ENCODE results near the gene RGS7.

GRCh38 chr1:241140670-241141069 is 216.3 kb downstream of the RGS7 start:
- TF ChIP-seq CTCF (IDR thresholded peaks at IDR 0.05; ENCODE audit: low read depth, low read length) (no peak), MAX (IDR thresholded peaks at IDR 0.05; ENCODE audit: low read depth, low read length) (no peak)
